IgD-negative memory B cell (primary cell): Measurements from ENCODE around the gene PHF10. TPM values are rescaled to one million over a fixed set of nuclear protein-coding genes. Genes with fewer than 3 reads are reported as not detected.
A peak's percentile ranks its signal among the peaks of the same experiment; 100 is the strongest.
"Not testable (repeated sequence)": the region's sequence is repeated elsewhere in the genome, so short reads cannot be mapped to it uniquely, and the experiment has no call there.

Source experiments
- H3K27ac Mint-ChIP-seq, 3 donors: one replicate each; pipeline ENCODE4 v1.8.0; 2020 to 2022; ENCODE audit warnings: mild to moderate bottlenecking in 3 of 3, mixed read lengths in 3 of 3, moderate library complexity in 1 of 3
- H3K27me3 Mint-ChIP-seq: one replicate; pipeline ENCODE4 v1.8.0; 2021; ENCODE audit warnings: mixed read lengths
- H3K36me3 Mint-ChIP-seq: one replicate; pipeline ENCODE4 v1.8.0; 2020; ENCODE audit warnings: mild to moderate bottlenecking, mixed read lengths
- H3K4me1 Mint-ChIP-seq, 3 donors: one replicate each; pipeline ENCODE4 v1.8.0; 2020 to 2022; ENCODE audit warnings: mixed read lengths in 3 of 3, mild to moderate bottlenecking in 1 of 3
- H3K4me3 Mint-ChIP-seq, 4 donors: one replicate each; pipeline ENCODE4 v1.8.0; 2020 to 2022; ENCODE audit warnings: mild to moderate bottlenecking in 4 of 4, mixed read lengths in 4 of 4, moderate library complexity in 3 of 4
- H3K9me3 Mint-ChIP-seq, 3 donors: one replicate each; pipeline ENCODE4 v1.8.0; 2020 to 2021; ENCODE audit warnings: mixed read lengths in 3 of 3, mild to moderate bottlenecking in 1 of 3
- polyA plus RNA-seq: library from polyadenylated mRNA; unstranded; fragments of 300-500 nt; fragmentation: Illumina TruSeq; gene quantifications from one replicate; pipeline ENCODE4 v1.2.3, GENCODE V29; 2021

PHF10 gene
- polyA plus RNA-seq, 1 donor from 2014 or later = 7.1 TPM

DNA sequence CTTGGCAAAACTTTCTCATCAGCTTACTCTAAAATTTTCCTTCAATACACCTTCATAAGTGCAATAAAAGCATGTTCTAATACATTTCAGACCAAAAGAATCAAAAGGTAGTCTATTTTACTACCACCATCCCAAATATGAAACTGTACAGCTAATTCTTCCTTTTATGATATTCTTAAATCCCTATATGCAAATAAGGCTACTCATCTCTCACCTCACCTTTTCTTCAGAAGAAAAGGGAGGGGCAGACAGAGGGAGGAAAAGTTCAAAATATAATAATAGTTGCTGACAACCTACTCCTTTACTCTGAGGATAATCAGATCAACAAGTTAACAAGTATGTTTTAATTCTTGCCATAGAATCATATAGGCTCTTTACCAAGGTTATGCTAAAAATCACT is 15.0 kb downstream of the PHF10 start:
- Mint-ChIP-seq H3K9me3 (no peaks in the 10 kb centered on the region), H3K36me3 (no peaks in the 10 kb centered on the region), H3K27ac (no peak overlapping the region), H3K4me1 (peaks cover 23 to 24% (median 24%) of the 10 kb centered on the region in 3 donors), H3K4me3 (no peak overlapping the region), H3K27me3 (no peaks in the 10 kb centered on the region)

DNA sequence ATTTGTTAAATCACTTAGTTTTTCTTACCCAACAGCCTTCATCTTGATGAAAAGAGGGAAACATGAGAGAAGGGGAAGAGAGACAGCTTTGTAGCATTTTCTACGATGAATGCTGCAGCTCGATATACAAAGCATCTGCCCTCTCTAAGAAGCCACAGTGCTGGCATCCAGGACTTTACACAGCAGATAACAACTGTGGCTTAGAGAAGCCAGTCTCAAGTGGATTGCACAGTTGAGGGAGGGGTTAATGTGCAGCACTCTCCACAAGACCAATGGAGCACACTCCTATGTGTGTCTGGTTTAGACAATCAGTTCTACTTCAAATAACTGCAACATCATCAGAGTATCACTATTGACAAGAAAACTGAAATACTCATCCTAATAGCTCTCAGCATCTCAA is 16.5 kb downstream of the PHF10 start:
- peaks cover 36 to 38% (median 37%) of the 10 kb centered on the region in 3 donors for H3K4me1 Mint-ChIP-seq
- H3K27me3 Mint-ChIP-seq = no peaks in the 10 kb centered on the region
- H3K27ac Mint-ChIP-seq = no peak overlapping the region
- H3K4me3 Mint-ChIP-seq = no peak overlapping the region
- no peaks in the 10 kb centered on the region for H3K9me3 Mint-ChIP-seq
- no peaks in the 10 kb centered on the region for H3K36me3 Mint-ChIP-seq

DNA sequence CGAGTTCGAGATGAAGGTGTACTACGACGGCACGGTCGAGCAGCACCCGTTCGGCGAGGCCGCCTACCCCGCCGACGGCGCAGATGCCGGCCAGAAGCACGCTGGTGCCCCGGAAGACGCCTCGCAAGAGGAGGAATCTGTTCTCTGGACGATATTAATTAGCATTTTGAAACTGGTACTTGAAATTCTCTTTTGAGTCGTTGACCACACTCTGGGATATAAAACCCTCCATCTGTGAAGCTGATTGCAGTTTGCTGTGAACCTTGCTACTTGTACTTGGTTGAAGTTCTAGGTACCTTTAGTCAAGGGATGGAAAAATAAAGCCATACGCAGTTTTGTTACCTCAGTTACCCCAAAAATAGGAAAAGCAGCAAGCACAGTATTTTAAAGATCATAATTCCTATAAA is 21.5 kb downstream of the PHF10 start:
- Mint-ChIP-seq H3K4me3 (peak overlapping the region; percentile 89 to 95 (median 92)), H3K9me3 (no peaks in the 10 kb centered on the region), H3K27me3 (no peaks in the 10 kb centered on the region), H3K27ac (peak overlapping the region; percentile 89 to 94 (median 91)), H3K36me3 (no peaks in the 10 kb centered on the region), H3K4me1 (peaks cover 34 to 41% (median 37%) of the 10 kb centered on the region in 3 donors)

DNA sequence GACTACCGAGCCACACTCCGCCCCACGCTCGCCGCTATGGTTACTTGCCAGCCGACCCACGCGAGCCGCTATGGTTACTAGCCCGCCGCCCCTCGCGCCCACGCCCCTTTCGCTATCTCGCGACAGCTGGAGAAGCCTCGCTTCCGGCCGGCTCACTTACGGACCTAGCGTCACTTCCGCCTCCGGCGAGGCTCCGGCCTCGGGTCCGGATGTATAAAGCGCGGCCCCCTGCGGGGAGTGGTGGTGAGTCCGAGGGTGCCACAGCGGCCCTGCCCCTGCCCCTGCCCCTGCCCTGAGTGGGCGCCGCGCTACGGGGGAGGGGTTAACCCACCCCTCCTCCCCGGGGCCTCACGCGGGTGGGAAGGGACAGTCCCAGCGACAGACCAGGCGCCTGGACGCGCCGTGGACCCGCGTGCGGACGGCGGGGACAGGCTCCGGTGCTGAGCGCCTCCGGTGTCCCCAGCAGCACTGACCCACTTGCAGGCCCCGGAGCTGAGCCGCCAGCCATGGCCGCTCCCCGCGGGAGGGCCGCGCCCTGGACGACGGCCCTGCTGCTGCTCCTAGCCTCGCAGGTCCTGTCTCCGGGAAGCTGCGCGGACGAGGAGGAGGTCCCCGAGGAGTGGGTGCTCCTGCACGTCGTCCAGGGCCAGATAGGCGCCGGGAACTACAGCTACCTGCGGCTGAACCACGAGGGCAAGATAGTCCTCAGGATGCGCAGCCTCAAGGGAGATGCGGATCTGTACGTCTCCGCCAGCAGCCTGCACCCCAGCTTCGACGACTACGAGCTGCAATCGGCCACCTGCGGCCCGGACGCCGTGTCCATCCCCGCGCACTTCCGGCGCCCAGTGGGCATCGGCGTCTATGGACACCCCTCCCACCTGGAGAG is 22.1 kb downstream of the PHF10 start, which contains the start of the genes C6orf120 and WDR27:
C6orf120 (plus strand) TSS at position 173 of the 886 bp plus-strand sequence; CDS start at position 507, 334 bp downstream.
WDR27 (minus strand) TSS at position 76 of the 886 bp plus-strand sequence. CDS start 13,024 bp downstream, outside the sequence.
- H3K27me3 Mint-ChIP-seq = no peaks in the 10 kb centered on the region
- peak within 1 kb of the TSS; percentile 89 to 94 (median 94) for H3K27ac Mint-ChIP-seq
- H3K4me3 Mint-ChIP-seq = peak within 1 kb of the TSS; percentile 89 to 98 (median 95)
- no peaks in the 10 kb centered on the region for H3K9me3 Mint-ChIP-seq
- H3K36me3 Mint-ChIP-seq = no peaks in the 10 kb centered on the region
- peaks cover 32 to 41% (median 36%) of the 10 kb centered on the region in 3 donors for H3K4me1 Mint-ChIP-seq

DNA sequence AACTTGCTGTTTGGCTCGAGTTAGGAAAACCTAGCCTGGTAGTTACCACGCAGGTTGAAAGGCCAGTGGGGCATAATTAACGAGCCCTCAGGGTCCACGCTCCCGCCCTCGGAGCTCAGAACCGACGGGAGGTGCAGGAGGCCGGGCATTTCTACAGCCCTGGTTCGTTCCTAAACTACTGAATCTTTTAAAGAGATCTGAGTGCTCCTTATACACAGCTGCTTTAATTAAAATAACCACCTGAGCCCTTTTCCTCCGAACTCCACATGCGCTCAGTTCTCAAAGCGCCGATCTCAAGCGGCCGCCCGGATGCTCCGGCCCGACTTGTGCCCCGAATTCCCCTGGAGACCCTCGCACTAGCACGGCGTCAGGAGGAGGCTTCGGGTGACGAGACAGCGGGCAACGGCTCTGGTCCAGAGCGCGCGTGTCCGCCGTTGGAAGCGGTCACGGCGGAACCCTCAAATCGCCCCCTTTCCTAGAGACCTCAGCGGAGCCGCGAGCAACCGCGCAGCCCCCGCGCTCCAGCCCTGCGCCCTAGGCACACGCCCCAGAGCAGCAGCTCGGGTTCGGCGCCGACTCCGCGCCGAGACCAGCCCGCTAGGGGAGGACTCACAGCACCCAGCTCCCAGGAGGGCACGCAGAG is 22.9 kb downstream of the PHF10 start:
- Mint-ChIP-seq H3K36me3 (no peaks in the 10 kb centered on the region), H3K9me3 (no peaks in the 10 kb centered on the region), H3K27ac (peak overlapping the region; percentile 89 to 94 (median 94)), H3K27me3 (no peaks in the 10 kb centered on the region), H3K4me3 (peak overlapping the region; percentile 89 to 98 (median 95)), H3K4me1 (peaks cover 28 to 38% (median 29%) of the 10 kb centered on the region in 3 donors)

DNA sequence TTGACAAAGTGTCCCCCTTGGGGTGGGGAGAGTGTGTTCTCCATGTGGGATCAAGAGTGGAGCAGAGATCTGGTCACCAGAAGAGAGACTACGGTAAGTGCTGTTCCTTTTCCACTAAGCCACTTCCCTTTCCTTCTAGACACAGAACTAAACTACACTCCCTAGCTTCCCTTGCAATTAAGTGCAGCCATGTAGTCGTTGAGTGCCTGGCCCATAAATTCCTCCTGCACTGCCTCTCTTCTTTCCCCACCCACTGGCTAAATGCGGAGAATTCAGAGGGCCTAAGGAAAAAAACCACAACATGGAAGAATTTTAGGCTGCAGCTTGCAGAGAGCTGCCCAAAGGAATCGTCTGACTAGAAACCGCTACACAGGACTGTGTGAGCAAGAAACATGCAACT is 24.0 kb downstream of the PHF10 start:
- Mint-ChIP-seq H3K4me3 (peak overlapping the region; percentile 32 to 98 (median 82)), H3K27ac (peak overlapping the region in 1 of 3 donors; percentile 72), H3K9me3 (peaks cover 0 to 5% (median 0%) of the 10 kb centered on the region in 3 donors), H3K27me3 (no peaks in the 10 kb centered on the region), H3K36me3 (peaks cover 2% of the 10 kb centered on the region), H3K4me1 (peaks cover 21 to 29% (median 22%) of the 10 kb centered on the region in 3 donors)

DNA sequence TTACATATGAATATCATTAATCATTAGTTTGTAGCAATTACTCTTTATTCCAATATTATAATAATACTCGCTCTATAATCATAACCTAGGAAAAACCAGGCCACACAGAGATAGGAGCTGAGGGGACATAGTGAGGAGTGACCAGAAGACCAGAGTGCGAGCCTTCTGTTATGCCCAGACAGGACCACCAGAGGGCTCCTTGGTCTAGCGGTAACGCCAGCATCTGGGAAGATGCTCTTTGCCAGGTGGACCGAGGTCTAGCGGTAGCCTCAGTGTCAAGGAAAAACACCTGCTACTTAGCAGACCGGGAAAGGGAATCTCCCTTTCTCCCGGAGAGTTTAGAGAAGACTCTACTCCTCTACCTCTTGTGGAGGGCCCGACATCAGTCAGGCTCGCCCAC is 27.2 kb downstream of the PHF10 start:
- not testable (repeated sequence) for H3K9me3 Mint-ChIP-seq, H3K4me3 Mint-ChIP-seq

DNA sequence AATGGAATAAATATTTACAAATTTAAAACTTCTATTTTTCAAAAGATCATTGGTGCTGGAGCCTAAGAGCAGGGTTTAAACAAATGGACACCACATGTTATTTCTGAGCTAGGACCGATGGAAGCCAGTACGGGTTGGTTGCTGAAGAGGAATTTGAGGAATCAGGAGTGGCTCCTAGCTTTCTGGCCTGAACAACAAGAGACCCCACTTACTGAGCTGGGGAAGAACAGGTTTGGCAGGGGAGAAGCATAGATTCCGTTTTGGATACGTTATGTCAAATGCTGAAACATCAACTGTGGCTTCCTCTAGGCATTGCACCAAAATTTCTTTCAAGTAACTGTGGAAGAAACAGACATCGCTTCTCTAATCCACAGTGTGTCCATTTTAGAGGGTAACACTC is 29.2 kb downstream of the PHF10 start:
- peaks cover 15% of the 10 kb centered on the region for H3K36me3 Mint-ChIP-seq
- peaks cover 0 to 9% (median 2%) of the 10 kb centered on the region in 3 donors for H3K9me3 Mint-ChIP-seq
- H3K27ac Mint-ChIP-seq = no peak overlapping the region
- H3K27me3 Mint-ChIP-seq = no peaks in the 10 kb centered on the region
- peaks cover 4 to 11% (median 9%) of the 10 kb centered on the region in 3 donors for H3K4me1 Mint-ChIP-seq
- no peak overlapping the region for H3K4me3 Mint-ChIP-seq

More for the DNA sequence above, 27.2 kb downstream of the PHF10 start:
- H3K36me3 Mint-ChIP-seq, H3K27me3 Mint-ChIP-seq, H3K27ac Mint-ChIP-seq: not testable (repeated sequence)
- peaks cover 3 to 12% (median 7%) of the 10 kb centered on the region in 3 donors for H3K4me1 Mint-ChIP-seq

DNA sequence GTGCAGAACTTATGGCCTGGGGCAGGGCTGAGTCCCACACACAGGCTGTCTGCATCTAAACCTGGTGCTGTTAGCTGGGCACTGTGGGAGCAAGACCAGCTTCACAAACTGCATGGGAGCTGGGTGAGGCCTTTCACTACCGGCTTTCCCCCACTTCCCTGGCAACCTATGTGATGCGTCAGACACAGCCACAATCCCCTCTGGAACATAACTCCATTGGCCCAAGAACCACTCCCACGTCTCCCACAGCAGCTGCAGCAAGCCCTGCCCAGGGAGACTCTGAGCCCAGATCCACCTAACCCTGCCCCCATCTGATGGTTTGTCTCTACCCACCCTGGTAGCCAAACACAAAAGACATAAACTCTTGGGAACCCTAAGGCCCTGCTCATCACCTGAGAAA is 31.8 kb downstream of the PHF10 start:
- peaks cover 22% of the 10 kb centered on the region for H3K36me3 Mint-ChIP-seq
- peaks cover 2 to 11% (median 5%) of the 10 kb centered on the region in 3 donors for H3K4me1 Mint-ChIP-seq
- H3K27me3 Mint-ChIP-seq = no peaks in the 10 kb centered on the region
- H3K27ac Mint-ChIP-seq = no peak overlapping the region
- H3K9me3 Mint-ChIP-seq = peaks cover 0 to 9% (median 4%) of the 10 kb centered on the region in 3 donors
- no peak overlapping the region for H3K4me3 Mint-ChIP-seq

DNA sequence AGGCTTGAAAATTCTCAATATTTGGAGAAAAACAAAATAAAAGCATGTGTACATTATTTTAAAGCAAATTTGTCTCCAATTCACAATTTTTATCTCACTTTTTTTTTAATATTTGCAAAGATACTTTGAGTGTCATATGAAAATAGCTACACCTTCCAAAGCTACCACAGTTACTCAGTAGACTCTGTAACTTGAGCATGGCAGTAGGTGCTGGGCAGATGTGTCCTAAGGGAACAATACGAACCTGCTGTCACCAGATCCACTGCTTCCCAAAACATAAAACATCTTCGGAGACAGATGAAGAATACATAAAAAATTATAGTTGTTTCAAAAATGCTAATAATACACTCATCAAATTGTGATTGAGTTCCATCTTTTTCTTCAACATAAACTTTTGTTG is 33.0 kb downstream of the PHF10 start:
- Mint-ChIP-seq H3K27me3 (no peaks in the 10 kb centered on the region), H3K4me3 (no peak overlapping the region), H3K27ac (no peak overlapping the region), H3K4me1 (peaks cover 2 to 11% (median 5%) of the 10 kb centered on the region in 3 donors), H3K36me3 (peaks cover 32% of the 10 kb centered on the region), H3K9me3 (peaks cover 2 to 14% (median 4%) of the 10 kb centered on the region in 3 donors)

DNA sequence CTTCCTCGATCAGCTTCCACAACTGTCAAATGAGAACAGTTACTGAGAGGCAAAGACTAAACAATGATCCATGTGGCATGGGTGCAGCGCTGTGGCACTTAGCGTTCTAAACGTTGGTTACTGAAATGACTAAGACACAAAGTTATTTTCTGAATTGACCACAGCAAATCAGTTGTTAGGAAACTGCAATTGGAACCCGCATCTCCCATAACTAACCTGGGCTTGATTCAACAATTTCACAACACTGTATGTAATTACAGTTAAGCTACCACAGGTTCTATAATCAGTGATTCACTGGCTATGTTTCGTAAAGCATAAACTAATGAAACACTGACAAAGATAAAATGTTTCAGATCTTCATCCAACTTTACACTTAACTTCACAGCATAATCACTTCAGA is 35.0 kb downstream of the PHF10 start:
- Mint-ChIP-seq H3K4me3 (no peak overlapping the region), H3K36me3 (peaks cover 43% of the 10 kb centered on the region), H3K4me1 (peaks cover 2 to 11% (median 3%) of the 10 kb centered on the region in 3 donors), H3K27me3 (no peaks in the 10 kb centered on the region), H3K9me3 (peaks cover 7 to 17% (median 7%) of the 10 kb centered on the region in 3 donors), H3K27ac (no peak overlapping the region)

DNA sequence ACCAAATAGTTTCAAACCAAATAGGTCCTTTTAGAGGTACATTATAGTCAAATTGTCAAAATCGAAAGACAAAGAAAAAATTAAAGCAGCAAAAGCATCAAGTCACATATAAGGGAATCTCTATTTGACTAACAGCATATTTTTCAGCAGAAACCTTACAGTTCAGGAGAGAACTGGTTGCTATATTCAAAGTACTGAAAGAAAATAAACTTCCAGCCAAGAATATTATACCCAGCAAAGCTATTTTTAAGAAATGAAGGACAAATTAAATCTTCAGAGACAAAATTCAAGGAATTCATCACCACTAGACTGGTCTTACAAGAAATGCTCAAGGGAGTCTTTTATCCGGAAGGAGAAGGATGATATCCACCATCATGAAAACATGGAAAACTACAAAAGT is 38.4 kb downstream of the PHF10 start:
- peaks cover 0 to 5% (median 2%) of the 10 kb centered on the region in 3 donors for H3K4me1 Mint-ChIP-seq
- peaks cover 50% of the 10 kb centered on the region for H3K36me3 Mint-ChIP-seq
- H3K27ac Mint-ChIP-seq = no peak overlapping the region
- H3K27me3 Mint-ChIP-seq = no peaks in the 10 kb centered on the region
- H3K4me3 Mint-ChIP-seq = no peak overlapping the region
- H3K9me3 Mint-ChIP-seq = peaks cover 6 to 13% (median 9%) of the 10 kb centered on the region in 3 donors

DNA sequence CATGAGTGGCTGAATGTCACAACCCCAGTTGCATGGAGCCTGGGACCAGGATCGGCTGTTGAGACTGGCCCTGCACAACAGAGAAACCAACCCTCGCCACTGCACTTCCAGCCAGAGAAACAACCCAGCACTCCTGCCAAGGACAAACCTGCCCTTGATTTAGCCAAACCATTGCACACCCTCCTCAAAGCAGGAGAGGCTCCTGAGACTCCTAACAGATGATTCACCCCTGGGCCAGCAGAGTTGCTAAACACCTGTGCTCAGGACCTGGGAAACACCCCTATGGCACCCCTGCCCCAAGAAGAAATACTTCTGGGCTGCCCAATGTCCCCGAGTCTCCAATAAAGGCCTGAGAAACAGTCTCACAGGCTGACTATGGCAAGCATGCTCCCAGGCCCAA is 40.2 kb downstream of the PHF10 start:
- peaks cover 50% of the 10 kb centered on the region for H3K36me3 Mint-ChIP-seq
- H3K4me3 Mint-ChIP-seq = no peak overlapping the region
- no peak overlapping the region for H3K27ac Mint-ChIP-seq
- peaks cover 6 to 18% (median 10%) of the 10 kb centered on the region in 3 donors for H3K9me3 Mint-ChIP-seq
- peaks cover 0 to 3% (median 2%) of the 10 kb centered on the region in 3 donors for H3K4me1 Mint-ChIP-seq
- H3K27me3 Mint-ChIP-seq = no peaks in the 10 kb centered on the region

DNA sequence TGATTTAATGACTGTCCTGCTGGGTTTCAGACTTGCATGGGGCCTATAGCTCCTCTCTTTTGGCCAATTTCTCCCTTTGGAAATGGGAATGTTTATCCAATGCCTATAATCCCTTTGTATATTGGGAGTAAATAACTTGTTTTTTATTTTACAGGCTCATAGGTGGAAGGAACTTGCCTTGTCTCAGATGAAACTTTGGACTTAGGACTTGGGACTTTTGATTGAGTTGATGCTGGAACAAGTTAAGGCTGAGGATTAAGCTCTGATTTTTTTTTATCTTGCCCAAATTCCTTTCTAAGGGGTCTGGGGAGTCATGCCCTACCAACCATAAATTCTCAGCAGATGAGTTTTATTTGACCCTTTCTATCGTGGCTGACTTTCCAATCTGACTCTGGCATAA is 46.0 kb downstream of the PHF10 start:
- H3K4me3 Mint-ChIP-seq = no peak overlapping the region
- H3K27me3 Mint-ChIP-seq = no peaks in the 10 kb centered on the region
- peaks cover 0 to 5% (median 3%) of the 10 kb centered on the region in 3 donors for H3K9me3 Mint-ChIP-seq
- H3K36me3 Mint-ChIP-seq = peaks cover 30% of the 10 kb centered on the region
- peaks cover 0 to 3% (median 2%) of the 10 kb centered on the region in 3 donors for H3K4me1 Mint-ChIP-seq
- H3K27ac Mint-ChIP-seq = no peak overlapping the region

DNA sequence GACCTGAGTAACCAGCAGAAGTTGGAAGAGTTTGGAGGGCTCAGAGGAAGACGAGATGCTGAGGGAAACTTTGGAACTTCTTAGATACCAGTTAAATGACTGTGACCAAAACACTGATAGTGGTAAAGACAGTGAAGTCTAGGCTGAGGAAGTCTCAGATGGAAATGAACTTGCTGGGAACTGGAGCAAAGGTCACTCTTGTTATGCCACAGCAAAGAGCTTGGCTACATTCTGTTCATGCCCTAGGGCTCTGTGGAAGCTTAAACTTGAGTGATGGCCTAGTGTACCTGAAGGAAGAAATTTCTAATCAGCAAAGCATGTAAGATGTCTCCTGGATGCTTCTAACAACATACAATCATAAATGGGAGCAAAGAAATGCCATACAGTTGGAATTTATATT is 47.2 kb downstream of the PHF10 start:
- Mint-ChIP-seq H3K27ac (no peak overlapping the region), H3K9me3 (peaks cover 0 to 5% (median 3%) of the 10 kb centered on the region in 3 donors)

More for the DNA sequence above, 47.2 kb downstream of the PHF10 start:
- Mint-ChIP-seq H3K36me3 (peaks cover 32% of the 10 kb centered on the region), H3K27me3 (no peaks in the 10 kb centered on the region), H3K4me1 (peaks cover 0 to 3% (median 0%) of the 10 kb centered on the region in 3 donors), H3K4me3 (no peak overlapping the region)
